Activated CD8-positive, alpha-beta memory T cell treated with anti-CD3 and anti-CD28 coated beads, Interleukin-2, amount 50 U/mL, for 1 hour (primary cell): ENCODE results near the gene DYNLRB2.
A peak's percentile ranks its signal among the peaks of the same experiment; 100 is the strongest.

Experiments
- DNase-seq: peaks from one replicate; pipeline ENCODE4 v3.0.0-alpha.2; 2020; ENCODE audit errors: extremely low read depth

DYNLRB2 gene

DNA sequence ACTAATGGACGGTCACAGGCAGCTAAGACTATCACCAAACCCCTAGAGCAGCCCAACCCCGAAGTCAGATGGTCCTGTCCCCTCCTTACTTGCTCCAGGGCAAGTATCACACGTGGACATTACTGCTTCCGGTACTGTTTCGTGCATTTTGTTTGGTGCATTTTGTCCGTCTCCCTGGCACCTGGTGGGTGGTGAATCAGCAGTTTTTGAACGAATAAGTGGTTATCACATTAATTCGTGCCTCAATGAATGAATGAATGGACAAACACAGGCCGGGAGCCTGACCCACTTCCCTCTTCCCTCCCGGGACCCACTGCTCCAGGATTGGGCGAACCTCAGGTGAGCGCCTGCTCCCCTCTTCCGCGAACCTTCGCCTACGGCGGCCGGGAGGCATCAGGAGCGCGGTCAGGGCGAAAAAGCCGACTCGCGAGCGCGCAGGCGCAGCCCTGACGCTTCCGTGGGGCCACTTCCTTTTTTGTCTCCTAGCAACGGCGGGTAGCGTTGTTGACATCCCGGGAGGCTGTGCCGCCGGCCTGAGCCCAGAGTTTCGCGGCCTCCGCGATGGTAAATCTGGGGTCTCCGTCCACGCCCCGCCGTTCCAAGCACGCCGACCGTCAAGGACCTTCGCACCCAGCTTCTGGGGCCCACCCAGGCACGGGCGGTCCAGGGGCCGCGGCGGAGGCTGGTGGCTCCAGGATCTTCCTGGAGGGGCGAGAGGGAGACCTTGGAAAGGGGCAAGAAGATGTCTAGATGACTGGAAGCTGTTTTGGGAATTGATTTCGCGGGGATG lies at the start of gene DYNLRB2:
Gene DYNLRB2, plus strand, starts transcription at position 478 of the 790 bp plus-strand sequence. Its CDS starts 84 bp downstream, at position 562.
- DNase-seq = peak; percentile 64

DNA sequence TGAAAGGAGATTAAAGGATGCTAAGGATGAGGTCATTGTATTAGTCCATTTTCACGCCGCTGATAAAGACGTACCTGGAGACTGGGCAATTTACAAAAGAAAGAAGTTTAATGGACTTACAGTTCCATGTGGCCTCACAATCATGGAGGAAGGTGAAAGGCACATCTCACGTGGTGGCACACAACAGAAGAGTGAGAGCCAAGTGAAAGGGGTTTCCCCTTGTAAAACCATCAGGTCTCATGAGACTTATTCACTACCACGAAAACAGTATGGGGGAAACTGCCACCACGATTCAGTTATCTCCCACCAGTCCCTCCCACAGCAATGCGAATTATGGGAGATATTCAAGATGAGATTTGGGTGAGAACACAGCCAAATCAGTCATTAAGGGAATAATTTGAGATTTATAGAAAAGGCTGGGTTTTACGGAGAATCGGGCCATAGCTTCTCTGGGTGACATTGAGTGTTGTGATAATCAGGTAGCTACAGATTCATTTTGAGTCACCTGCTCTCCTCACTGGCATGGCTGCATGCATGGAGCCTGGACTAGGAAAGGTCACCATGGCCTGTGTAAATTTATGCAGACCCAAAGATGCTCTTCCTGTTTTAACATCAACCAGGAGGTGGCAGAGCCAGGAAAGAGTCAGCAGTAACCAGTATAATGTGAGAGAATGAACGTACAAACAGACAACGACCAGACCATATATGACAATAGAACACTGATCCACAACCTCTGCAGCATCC lies 40.5 kb upstream of the DYNLRB2 start:
- no peak for DNase-seq

GRCh38 chr16:80500961-80501525 lies 39.8 kb upstream of the DYNLRB2 start:
- no peak for DNase-seq

GRCh38 chr16:80503107-80503506 lies 37.7 kb upstream of the DYNLRB2 start:
- DNase-seq = no peak

DNA sequence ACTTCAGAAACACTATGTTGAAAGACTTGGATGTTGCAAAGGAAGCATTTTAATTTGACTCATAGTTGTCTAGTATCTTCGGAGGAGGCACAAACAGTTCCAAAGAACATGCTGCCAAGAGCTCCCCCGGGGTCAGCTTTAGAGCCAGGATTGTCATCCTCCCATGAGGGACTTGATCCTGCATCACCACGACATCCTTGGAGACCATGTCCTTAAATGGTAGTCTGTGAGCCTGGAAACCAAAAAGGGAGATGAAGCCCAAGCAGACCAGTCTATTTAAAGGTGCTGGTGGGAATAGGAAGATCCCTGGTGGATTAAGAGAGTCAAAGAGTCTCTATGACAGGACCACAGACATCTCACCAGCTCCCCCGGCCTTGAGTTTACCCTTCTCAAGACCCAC lies 33.3 kb upstream of the DYNLRB2 start:
- DNase-seq = no peak

- DNase-seq = no peak
Observed at GRCh38 chr16:80509872-80510271, 30.9 kb upstream of the DYNLRB2 start.

DNA sequence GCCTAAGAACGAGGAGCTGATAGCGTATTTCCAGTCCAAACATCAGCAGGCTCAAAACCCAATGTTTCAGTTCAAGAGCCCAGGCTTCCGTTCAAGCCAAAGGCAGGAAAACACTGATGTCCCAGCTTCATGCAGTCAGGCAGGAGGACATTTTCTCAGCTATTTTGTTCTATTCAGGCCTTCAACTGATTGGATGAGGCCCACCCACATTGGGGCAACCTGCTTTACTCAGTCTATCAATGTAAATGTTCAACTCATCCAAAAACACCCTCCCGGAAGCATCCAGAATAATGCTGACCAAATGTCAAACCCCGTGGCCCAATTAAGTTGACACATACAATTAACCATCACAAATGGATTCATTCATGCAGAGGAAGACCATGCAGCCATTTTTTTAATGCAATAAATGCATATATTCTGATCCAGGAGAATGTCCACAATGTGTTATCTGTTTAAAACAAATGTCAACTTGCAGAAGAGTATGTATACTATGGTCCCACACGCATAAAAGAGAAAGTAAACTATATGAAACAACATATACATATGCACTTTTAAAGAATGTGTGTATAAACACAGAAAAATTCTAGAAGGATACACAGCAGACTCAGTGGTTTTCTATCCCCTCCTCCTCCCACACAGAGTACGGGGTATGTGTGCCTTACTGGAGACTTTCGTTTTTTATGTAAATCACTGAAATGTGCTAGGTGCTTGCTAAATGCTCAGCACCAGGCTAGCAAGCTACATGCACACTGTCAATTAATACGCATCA lies 28.8 kb upstream of the DYNLRB2 start:
- DNase-seq = no peak

DNA sequence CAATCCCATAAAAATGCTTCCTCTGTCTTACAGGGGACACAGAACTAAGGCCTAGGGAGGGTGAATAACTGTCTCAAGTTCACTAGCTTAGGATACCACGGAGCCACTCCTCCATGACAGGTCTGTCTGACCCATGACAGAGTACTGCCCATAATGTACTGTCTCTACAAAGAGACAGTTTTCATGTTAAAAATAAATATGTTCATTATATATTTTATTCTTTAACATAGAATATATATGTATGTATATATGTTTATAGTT lies 28.3 kb upstream of the DYNLRB2 start:
- DNase-seq = no peak

- no peak for DNase-seq
Observed at GRCh38 chr16:80515374-80515773, 25.4 kb upstream of the DYNLRB2 start.

GRCh38 chr16:80517846-80518245 lies 22.9 kb upstream of the DYNLRB2 start:
- no peak for DNase-seq

- no peak for DNase-seq
Observed at GRCh38 chr16:80518436-80518835, 22.4 kb upstream of the DYNLRB2 start.

DNA sequence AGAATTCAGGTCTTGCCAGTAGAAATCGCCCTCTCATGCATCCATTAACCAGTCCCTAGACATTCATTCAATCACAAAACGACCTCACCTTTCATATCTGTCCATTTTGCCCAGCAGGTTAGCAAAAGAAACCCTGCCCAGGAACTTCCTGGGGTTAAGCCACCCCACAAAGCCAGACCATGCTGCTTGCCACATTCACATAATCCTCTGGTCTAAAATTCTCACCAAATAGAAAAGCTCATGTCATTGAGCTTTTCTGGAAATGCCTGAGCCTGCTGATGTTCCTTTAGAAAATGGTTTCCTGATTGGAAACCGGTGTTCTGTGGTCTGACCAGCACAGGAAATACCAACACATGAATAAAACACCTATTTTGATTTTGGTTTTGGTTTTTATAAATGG lies 21.6 kb upstream of the DYNLRB2 start:
- no peak for DNase-seq

DNA sequence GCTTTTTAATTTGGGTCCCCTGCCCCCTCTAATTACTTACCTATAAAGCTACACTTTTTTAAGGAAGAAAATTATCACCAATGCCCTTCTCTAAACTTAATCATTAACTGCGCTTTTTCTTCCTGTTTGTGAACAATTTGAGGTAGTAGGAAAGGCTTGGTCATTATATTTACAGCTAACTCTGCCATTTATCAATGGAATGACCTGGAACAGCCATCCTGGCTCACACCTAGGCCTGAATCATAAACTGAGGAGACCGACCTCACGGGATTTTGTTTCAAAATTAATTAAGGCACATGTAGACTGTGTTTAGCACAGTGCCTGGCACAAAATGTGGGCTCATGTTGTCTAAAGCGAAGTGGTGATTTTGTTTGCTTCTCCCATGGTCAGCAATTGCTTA lies 15.4 kb upstream of the DYNLRB2 start:
- no peak for DNase-seq

DNA sequence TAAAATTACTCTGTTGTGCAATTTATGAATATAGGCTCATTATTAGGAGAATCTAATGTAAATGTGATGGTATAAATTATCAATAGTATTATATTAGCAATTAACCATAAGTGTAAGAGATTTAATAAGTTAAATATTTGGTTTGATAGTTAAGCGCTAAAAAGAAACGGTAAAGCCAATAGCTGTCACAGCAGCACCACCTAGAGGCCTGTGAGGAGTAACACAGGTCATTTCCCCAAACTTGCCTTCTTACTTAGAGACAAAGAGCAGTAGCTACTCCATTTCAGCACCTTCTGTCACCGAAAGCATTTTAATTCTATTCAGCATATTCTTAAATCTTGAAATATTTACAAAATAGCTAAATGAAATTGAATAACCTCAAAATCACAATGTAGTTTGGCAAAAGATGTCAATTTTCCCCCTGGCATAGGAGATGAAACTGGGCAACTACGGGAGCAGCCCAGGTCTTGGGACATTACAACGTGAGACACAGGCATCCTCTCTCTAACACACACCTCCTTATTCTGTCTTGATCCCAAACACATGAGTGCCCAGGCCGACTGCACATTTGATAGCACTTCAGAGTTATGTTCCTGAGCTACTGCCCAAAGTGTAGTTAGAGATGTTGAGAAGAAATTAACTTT lies 14.3 kb upstream of the DYNLRB2 start:
- no peak for DNase-seq

DNA sequence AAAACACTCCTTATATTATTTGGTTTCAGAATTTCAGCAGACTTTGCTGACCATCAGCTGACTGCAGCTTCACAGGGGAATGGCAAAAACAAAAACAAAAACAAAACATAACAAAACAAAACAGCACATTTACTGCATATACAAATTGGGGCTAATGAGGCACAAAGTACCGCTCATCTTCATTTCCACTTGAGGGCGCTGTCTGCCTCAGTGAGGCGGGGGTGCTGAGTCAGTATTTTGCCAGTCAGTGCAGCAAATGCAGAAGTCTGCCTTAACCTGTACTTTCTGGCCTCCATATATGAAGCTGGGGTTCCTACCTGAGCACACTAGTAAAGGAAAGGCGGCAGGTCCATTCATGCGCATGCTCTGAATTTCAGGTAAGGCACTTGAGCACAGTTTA lies 13.5 kb upstream of the DYNLRB2 start:
- DNase-seq = no peak

DNA sequence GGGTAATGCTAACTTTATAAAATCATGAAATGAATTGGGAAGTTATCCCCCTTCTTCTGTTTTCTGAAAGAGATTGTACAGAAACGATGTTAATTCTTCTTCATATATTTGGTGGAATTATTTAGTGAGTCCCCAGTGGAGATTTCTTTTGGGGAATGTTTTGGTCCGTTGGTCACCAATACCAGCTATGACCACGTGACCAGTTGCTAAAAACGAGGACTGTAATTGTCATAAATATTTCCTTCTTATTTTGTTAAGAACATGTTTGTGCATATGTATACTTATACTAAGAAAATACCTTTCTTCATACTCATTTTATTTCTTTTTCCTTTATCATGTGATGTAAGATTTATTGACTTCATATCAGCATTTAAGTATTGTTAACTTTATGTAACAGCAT lies 10.3 kb upstream of the DYNLRB2 start:
- no peak for DNase-seq

GRCh38 chr16:80536238-80536637 lies 4.6 kb upstream of the DYNLRB2 start:
- DNase-seq = no peak

DNA sequence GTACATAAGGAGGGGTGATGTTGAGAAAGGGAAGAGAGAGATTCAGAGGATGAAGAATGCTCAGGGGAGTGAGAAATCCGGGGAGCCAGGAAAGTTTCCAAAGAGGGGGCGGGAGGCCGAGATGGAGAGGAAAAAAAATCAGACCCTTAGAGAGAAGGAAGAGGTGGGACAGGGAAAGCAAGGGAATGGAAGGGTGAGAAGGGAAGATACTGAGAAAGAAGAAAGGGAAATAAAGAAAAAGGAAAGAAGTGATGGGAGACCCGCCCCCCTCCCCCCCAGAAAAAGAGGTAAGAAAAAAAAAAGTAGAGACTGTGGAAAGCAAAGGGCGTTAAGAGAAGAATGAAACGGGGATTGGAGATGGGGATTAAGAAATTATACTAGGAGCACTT lies 507 bp downstream of the DYNLRB2 start:
- DNase-seq = no peak

DNA sequence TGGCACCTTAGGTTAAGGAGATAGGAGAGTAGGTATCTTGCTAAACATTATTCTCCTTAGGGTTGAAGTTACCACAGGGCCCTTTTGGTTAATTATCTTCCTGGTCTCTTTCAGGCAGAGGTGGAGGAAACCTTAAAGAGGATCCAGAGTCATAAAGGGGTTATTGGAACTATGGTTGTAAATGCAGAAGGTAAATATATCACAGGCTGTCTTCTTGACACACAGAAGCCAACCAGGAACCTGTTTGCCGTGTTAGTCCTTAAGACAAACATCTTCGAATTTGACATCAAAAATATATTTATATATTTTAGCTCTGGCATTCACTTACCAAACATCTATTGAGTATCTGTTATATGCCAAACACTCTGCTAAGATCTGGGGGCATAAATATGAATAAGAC lies 2.4 kb downstream of the DYNLRB2 start:
- no peak for DNase-seq

DNA sequence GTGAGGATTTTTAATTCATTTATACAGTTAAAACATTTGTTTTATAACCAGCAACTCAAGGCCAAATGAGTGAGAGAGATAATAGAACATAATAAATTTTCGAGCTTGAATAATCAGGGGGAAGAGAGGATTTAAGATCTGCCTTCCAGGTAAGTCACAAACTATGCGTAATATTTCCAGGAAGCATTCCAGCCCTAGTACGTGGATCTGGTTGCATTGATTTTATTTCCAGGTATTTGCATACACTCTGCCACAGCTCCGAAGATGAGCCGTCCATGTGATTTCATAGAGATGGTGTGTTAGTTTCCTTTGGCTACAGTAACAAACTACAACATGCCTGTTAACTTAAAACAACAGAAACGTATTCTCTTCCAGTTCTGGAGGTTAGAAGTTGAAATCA lies 3.5 kb downstream of the DYNLRB2 start:
- no peak for DNase-seq

GRCh38 chr16:80546249-80546648 lies 5.5 kb downstream of the DYNLRB2 start:
- no peak for DNase-seq

- no peak for DNase-seq
Observed at GRCh38 chr16:80547145-80547544, 6.4 kb downstream of the DYNLRB2 start.
